HG02981 (cell line): Measurements from ENCODE around the gene OR4F16.
"Not testable (repeated sequence)": the region's sequence is repeated elsewhere in the genome, so short reads cannot be mapped to it uniquely, and the experiment has no call there.

ENCODE experiments used
- ATAC-seq: cut with Tn5 transposase; IDR thresholded peaks from one replicate; pipeline ENCODE4 v1.9.1; 2021; ENCODE audit warnings: mild to moderate bottlenecking, moderate library complexity; ENCODE audit not compliant: unreplicated experiment

Gene OR4F16, protein sequence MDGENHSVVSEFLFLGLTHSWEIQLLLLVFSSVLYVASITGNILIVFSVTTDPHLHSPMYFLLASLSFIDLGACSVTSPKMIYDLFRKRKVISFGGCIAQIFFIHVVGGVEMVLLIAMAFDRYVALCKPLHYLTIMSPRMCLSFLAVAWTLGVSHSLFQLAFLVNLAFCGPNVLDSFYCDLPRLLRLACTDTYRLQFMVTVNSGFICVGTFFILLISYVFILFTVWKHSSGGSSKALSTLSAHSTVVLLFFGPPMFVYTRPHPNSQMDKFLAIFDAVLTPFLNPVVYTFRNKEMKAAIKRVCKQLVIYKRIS

GRCh38 chr1:686554-686953, at the start of gene OR4F16:
Gene OR4F16 (minus strand): TSS chr1:686654. CDS start chr1:686654, 0 bp downstream.
- not testable (repeated sequence) for ATAC-seq

DNA sequence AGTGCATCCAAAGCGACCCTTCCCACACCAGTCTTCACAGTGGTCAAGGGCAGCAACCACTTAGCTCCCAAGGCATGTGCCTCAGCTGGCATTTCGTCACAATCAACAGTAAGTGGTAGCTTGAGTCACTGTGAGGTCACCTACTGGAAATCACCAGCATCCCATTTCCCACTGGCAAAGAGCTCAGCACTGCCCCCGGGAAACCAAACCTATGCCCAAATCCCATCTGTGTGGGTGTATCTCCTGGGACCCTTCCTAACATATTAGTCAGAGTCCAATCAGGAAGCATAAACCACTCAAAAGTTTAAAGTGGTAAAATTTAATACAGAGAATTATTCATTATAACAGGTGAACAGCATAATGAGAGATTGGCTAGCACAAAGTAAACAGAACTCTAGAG, 47.2 kb upstream of the OR4F16 start:
- not testable (repeated sequence) for ATAC-seq

DNA sequence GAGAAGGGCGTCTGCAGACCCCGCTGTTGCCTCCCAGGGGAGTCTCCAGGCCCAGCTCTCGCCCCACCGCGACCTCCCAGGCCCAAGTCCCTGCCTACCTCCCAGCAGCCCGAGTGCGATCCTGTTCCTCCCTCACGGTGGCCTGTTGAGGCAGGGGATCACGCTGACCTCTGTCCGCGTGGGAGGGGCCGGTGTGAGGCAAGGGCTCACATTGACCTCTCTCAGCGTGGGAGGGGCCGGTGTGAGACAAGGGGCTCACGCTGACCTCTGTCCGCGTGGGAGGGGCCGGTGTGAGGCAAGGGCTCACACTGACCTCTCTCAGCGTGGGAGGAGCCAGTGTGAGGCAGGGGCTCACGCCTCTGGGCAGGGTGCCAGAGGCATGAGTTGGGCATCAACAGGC, 40.6 kb upstream of the OR4F16 start:
- ATAC-seq: not testable (repeated sequence)
